OCI-LY1 (cell line): ENCODE results near the gene TMEM42.

Experiments
- H2AFZ ChIP-seq: fragments of 200-600 bp; sonication (generic), shearing (Covaris generic); 2 replicates; pipeline ENCODE4 v1.6.0; 2014; ENCODE audit warnings: antibody characterized with exemption, mild to moderate bottlenecking, low read length
- H3F3A ChIP-seq: fragments of 200-600 bp; sonication (generic), shearing (Covaris generic); 2 replicates; pipeline ENCODE4 v1.6.0; 2014; ENCODE audit warnings: mild to moderate bottlenecking, antibody characterized with exemption, low read length, moderate library complexity; ENCODE audit not compliant: insufficient read depth
- H3K27ac ChIP-seq: fragments of 200-600 bp; sonication (generic); 2 replicates; pipeline ENCODE4 v1.5.1; 2014; ENCODE audit warnings: low read length, mixed run types, mild to moderate bottlenecking, low read depth; ENCODE audit not compliant: poor library complexity, severe bottlenecking
- H3K27me3 ChIP-seq: fragments of 200-600 bp; sonication (generic); 2 replicates; pipeline ENCODE4 v1.6.0; 2014; ENCODE audit warnings: antibody characterized with exemption, mild to moderate bottlenecking, low read length, moderate library complexity; ENCODE audit not compliant: insufficient read depth
- H3K36me3 ChIP-seq: fragments of 200-600 bp; sonication (generic); 2 replicates; pipeline ENCODE4 v1.6.1; 2014; ENCODE audit warnings: mild to moderate bottlenecking, antibody characterized with exemption, low read length, moderate library complexity, mixed read lengths; ENCODE audit not compliant: insufficient read depth
- H3K4me1 ChIP-seq: fragments of 200-600 bp; sonication (generic); 2 replicates; pipeline ENCODE4 v1.5.1; 2014; ENCODE audit warnings: mild to moderate bottlenecking, low read length, moderate library complexity; ENCODE audit not compliant: insufficient read depth, severe bottlenecking
- H3K4me2 ChIP-seq: fragments of 200-600 bp; sonication (generic), shearing (Covaris generic); 2 replicates; pipeline ENCODE4 v1.6.1; 2014; ENCODE audit warnings: low read length
- H3K4me3 ChIP-seq: fragments of 200-600 bp; sonication (generic); 2 replicates; pipeline ENCODE4 v1.5.1; 2014; ENCODE audit warnings: low read length, low read depth, mild to moderate bottlenecking, mixed read lengths; ENCODE audit not compliant: poor library complexity, severe bottlenecking
- H3K79me2 ChIP-seq: fragments of 200-600 bp; shearing (Covaris generic); 2 replicates; pipeline ENCODE4 v1.6.1; 2016; ENCODE audit warnings: mixed run types, low read length, mixed read lengths; ENCODE audit not compliant: insufficient read depth
- H3K9ac ChIP-seq: fragments of 200-600 bp; sonication (generic), shearing (Covaris generic); 2 replicates; pipeline ENCODE4 v1.6.1; 2014; ENCODE audit warnings: mild to moderate bottlenecking, low read length, mixed read lengths
- H3K9me2 ChIP-seq: fragments of 200-600 bp; sonication (generic), shearing (Covaris generic); 2 replicates; pipeline ENCODE4 v1.6.1; 2014; ENCODE audit warnings: low read depth, mild to moderate bottlenecking, low read length, mixed read lengths
- H3K9me3 ChIP-seq: fragments of 200-600 bp; shearing (Covaris generic); 2 replicates; pipeline ENCODE4 v1.6.1; 2014; ENCODE audit warnings: low read length, mixed read lengths
- H4K20me1 ChIP-seq: fragments of 200-600 bp; sonication (generic), shearing (Covaris generic); 2 replicates; pipeline ENCODE4 v1.6.0; 2016; ENCODE audit warnings: mild to moderate bottlenecking, low read length; ENCODE audit not compliant: insufficient read depth
- EZH2 ChIP-seq: fragments of 200-600 bp; sonication (generic), shearing (Covaris generic); IDR thresholded peaks from 2 replicates; pipeline ENCODE4 v1.8.0; 2017; ENCODE audit warnings: borderline replicate concordance, mixed run types, mild to moderate bottlenecking, antibody characterized with exemption, low read length, moderate library complexity, mixed read lengths
- TF ChIP-seq, protein P1 (sequence below): fragments of 200-600 bp; sonication (generic), shearing (Covaris generic); IDR thresholded peaks from 2 replicates; pipeline ENCODE4 v1.5.1; 2017; ENCODE audit warnings: mild to moderate bottlenecking, antibody characterized with exemption, low read length, moderate library complexity, mixed read lengths

The TMEM42 gene

DNA sequence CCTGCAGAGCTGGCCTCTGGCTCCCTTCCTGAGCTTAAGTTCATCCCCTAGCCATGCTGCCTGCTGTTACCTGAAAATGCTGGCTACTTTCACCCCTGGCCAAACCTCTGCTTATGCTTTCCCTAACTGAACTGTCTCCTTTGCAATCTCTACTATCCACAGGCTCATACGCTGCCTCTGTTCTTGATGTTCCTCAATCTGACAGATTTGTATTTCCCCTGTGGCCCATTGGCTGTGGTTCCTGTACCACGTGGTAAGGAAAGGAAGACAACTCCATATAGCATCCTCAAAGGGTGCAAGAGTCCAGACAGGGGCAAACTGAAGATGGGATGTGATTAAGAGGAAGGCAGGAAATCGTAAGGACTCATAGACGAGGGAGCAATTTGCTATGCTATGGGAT lies 45.9 kb downstream of the TMEM42 start:
- TF ChIP-seq, protein P1, sequence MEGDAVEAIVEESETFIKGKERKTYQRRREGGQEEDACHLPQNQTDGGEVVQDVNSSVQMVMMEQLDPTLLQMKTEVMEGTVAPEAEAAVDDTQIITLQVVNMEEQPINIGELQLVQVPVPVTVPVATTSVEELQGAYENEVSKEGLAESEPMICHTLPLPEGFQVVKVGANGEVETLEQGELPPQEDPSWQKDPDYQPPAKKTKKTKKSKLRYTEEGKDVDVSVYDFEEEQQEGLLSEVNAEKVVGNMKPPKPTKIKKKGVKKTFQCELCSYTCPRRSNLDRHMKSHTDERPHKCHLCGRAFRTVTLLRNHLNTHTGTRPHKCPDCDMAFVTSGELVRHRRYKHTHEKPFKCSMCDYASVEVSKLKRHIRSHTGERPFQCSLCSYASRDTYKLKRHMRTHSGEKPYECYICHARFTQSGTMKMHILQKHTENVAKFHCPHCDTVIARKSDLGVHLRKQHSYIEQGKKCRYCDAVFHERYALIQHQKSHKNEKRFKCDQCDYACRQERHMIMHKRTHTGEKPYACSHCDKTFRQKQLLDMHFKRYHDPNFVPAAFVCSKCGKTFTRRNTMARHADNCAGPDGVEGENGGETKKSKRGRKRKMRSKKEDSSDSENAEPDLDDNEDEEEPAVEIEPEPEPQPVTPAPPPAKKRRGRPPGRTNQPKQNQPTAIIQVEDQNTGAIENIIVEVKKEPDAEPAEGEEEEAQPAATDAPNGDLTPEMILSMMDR: no peak
- Histone ChIP-seq H3K27me3 (no peaks in the 10 kb centered on the region; the same call in 1 of the 2 replicates), H3K9me3 (no peaks in the 10 kb centered on the region; the same call in 1 of the 2 replicates), H3K27ac (no peak overlapping the region), H3F3A (no peaks in the 10 kb centered on the region), H4K20me1 (no peaks in the 10 kb centered on the region), H3K4me3 (no peak overlapping the region), H3K79me2 (no peaks in the 10 kb centered on the region), H3K4me2 (no peak overlapping the region), H3K9me2 (no peaks in the 10 kb centered on the region), H3K9ac (no peak overlapping the region), H2AFZ (no peak overlapping the region), H3K4me1 (no peaks in the 10 kb centered on the region), H3K36me3 (no peaks in the 10 kb centered on the region)

DNA sequence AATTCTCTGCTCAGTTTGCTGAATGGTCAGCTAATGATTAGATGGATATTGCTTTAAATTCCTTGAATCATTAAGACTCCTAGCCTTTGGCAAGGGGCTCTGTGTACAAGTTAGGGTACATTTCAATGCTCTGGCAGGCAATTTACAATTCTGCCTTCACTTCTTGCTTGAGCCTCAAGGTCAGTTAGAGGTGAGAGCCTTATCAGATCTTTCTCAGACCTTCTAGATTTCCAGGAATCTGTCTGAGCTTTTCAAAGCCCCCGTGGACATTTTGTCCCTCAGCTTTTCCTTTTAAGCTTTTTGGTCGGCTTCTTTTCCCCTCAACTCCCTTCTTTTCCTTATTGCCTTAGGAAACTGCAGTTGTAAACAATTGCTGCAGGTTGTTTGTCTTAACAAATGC lies 47.4 kb downstream of the TMEM42 start:
- H3K27ac ChIP-seq: no peak overlapping the region
- no peak overlapping the region for H2AFZ ChIP-seq
- no peak overlapping the region for H3K4me3 ChIP-seq
- no peaks in the 10 kb centered on the region; the same call in 1 of the 2 replicates for H3K27me3 ChIP-seq
- no peak overlapping the region for H3K4me2 ChIP-seq
- no peaks in the 10 kb centered on the region for H4K20me1 ChIP-seq
- no peaks in the 10 kb centered on the region for H3F3A ChIP-seq
- TF ChIP-seq, protein P1: no peak
- TF ChIP-seq EZH2: no peak
- H3K9me2 ChIP-seq: no peaks in the 10 kb centered on the region
- no peak overlapping the region for H3K9ac ChIP-seq
- no peaks in the 10 kb centered on the region for H3K4me1 ChIP-seq
- no peaks in the 10 kb centered on the region for H3K36me3 ChIP-seq
- no peaks in the 10 kb centered on the region; the same call in 1 of the 2 replicates for H3K9me3 ChIP-seq
- no peaks in the 10 kb centered on the region for H3K79me2 ChIP-seq

DNA sequence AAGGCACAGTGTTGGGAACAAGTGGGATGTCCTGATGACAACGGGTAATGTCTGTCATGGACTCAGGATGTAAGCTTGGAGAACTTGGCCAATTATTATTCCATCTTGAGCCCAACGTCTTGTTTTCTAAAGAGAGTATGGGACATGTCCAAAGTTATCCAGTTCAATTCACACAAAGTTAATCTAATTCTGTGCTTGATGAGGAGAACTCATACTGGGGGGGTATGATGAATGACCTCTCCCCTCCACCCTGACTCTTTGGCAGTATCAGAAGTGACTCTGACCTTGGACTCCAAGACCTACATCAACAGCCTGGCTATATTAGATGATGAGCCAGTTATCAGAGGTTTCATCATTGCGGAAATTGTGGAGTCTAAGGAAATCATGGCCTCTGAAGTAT lies 49.0 kb downstream of the TMEM42 start:
- H3K9ac ChIP-seq: no peak overlapping the region
- H3K9me3 ChIP-seq: no peaks in the 10 kb centered on the region; the same call in 1 of the 2 replicates
- no peaks in the 10 kb centered on the region for H3K36me3 ChIP-seq
- no peak overlapping the region for H3K4me2 ChIP-seq
- no peaks in the 10 kb centered on the region for H3F3A ChIP-seq
- H2AFZ ChIP-seq: no peak overlapping the region
- H3K4me3 ChIP-seq: no peak overlapping the region
- H3K27ac ChIP-seq: no peak overlapping the region
- no peaks in the 10 kb centered on the region for H3K79me2 ChIP-seq
- no peaks in the 10 kb centered on the region; the same call in 1 of the 2 replicates for H3K27me3 ChIP-seq
- TF ChIP-seq EZH2: no peak
- TF ChIP-seq, protein P1: no peak
- H3K4me1 ChIP-seq: no peaks in the 10 kb centered on the region
- H4K20me1 ChIP-seq: no peaks in the 10 kb centered on the region
- no peaks in the 10 kb centered on the region for H3K9me2 ChIP-seq
